ENCODE results near the gene SSX2IP. TPM values are rescaled to one million over a fixed set of nuclear protein-coding genes. Genes with fewer than 3 reads are reported as not detected.

The SSX2IP gene
- total and polyA plus RNA-seq, 9 of the 15 experiments (the other 6 are each of a cell fraction or from before 2014, with no cell fraction given): 20.6 to 96.7 (median 61.7) TPM

GRCh38 chr1:84688463-84689061 is 1.7 kb downstream of the SSX2IP start (continued):
- TF ChIP-seq SMARCE1 (IDR thresholded peaks at IDR 0.05): peak; percentile 93
- no peak for TF ChIP-seq FOXJ3 (CRISPR knock-in tag; IDR thresholded peaks at IDR 0.05)
- no peak for TF ChIP-seq KHSRP (IDR thresholded peaks at IDR 0.05)
- peak; percentile 57 for TF ChIP-seq NFE2 (IDR thresholded peaks at IDR 0.05; ENCODE audit: low read depth)
- TF ChIP-seq, protein P1, sequence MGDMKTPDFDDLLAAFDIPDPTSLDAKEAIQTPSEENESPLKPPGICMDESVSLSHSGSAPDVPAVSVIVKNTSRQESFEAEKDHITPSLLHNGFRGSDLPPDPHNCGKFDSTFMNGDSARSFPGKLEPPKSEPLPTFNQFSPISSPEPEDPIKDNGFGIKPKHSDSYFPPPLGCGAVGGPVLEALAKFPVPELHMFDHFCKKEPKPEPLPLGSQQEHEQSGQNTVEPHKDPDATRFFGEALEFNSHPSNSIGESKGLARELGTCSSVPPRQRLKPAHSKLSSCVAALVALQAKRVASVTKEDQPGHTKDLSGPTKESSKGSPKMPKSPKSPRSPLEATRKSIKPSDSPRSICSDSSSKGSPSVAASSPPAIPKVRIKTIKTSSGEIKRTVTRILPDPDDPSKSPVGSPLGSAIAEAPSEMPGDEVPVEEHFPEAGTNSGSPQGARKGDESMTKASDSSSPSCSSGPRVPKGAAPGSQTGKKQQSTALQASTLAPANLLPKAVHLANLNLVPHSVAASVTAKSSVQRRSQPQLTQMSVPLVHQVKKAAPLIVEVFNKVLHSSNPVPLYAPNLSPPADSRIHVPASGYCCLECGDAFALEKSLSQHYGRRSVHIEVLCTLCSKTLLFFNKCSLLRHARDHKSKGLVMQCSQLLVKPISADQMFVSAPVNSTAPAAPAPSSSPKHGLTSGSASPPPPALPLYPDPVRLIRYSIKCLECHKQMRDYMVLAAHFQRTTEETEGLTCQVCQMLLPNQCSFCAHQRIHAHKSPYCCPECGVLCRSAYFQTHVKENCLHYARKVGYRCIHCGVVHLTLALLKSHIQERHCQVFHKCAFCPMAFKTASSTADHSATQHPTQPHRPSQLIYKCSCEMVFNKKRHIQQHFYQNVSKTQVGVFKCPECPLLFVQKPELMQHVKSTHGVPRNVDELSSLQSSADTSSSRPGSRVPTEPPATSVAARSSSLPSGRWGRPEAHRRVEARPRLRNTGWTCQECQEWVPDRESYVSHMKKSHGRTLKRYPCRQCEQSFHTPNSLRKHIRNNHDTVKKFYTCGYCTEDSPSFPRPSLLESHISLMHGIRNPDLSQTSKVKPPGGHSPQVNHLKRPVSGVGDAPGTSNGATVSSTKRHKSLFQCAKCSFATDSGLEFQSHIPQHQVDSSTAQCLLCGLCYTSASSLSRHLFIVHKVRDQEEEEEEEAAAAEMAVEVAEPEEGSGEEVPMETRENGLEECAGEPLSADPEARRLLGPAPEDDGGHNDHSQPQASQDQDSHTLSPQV (IDR thresholded peaks at IDR 0.05): peak; percentile 62
- no peak for TF ChIP-seq ZNF507 (tag; conservative IDR thresholded peaks at IDR 0.05)
- TF ChIP-seq ZSCAN29 (IDR thresholded peaks at IDR 0.05): no peak; the same call in none of the 2 replicates
- TF ChIP-seq TBL1XR1 (IDR thresholded peaks at IDR 0.05; ENCODE audit: low read length in 2 of 2): peak in 1 of 2 experiments; percentile 84; a peak in 2 of 4 replicates
- TF ChIP-seq ZNF780A (CRISPR knock-in tag; IDR thresholded peaks at IDR 0.05): no peak
- TF ChIP-seq NFIX (CRISPR knock-in tag; IDR thresholded peaks at IDR 0.05; ENCODE audit: low read depth): no peak
- TF ChIP-seq, protein P2, sequence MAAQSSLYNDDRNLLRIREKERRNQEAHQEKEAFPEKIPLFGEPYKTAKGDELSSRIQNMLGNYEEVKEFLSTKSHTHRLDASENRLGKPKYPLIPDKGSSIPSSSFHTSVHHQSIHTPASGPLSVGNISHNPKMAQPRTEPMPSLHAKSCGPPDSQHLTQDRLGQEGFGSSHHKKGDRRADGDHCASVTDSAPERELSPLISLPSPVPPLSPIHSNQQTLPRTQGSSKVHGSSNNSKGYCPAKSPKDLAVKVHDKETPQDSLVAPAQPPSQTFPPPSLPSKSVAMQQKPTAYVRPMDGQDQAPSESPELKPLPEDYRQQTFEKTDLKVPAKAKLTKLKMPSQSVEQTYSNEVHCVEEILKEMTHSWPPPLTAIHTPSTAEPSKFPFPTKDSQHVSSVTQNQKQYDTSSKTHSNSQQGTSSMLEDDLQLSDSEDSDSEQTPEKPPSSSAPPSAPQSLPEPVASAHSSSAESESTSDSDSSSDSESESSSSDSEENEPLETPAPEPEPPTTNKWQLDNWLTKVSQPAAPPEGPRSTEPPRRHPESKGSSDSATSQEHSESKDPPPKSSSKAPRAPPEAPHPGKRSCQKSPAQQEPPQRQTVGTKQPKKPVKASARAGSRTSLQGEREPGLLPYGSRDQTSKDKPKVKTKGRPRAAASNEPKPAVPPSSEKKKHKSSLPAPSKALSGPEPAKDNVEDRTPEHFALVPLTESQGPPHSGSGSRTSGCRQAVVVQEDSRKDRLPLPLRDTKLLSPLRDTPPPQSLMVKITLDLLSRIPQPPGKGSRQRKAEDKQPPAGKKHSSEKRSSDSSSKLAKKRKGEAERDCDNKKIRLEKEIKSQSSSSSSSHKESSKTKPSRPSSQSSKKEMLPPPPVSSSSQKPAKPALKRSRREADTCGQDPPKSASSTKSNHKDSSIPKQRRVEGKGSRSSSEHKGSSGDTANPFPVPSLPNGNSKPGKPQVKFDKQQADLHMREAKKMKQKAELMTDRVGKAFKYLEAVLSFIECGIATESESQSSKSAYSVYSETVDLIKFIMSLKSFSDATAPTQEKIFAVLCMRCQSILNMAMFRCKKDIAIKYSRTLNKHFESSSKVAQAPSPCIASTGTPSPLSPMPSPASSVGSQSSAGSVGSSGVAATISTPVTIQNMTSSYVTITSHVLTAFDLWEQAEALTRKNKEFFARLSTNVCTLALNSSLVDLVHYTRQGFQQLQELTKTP (IDR thresholded peaks at IDR 0.05; ENCODE audit: low read depth in 1 of 2, partially characterized antibody in 2 of 2): peak; percentile 56 to 71
- no peak for TF ChIP-seq ZSCAN32 (CRISPR knock-in tag; IDR thresholded peaks at IDR 0.05)
- peak; percentile 34; the same call in 1 of the 2 replicates for TF ChIP-seq ELF4 (CRISPR knock-in tag; IDR thresholded peaks at IDR 0.05)
- peak; percentile 75; the same call in 1 of the 2 replicates for TF ChIP-seq EHMT2 (IDR thresholded peaks at IDR 0.05)
- no peak for TF ChIP-seq DMBX1 (CRISPR knock-in tag; IDR thresholded peaks at IDR 0.05; ENCODE audit: borderline replicate concordance)
- peak; percentile 92 for TF ChIP-seq SMAD1 (IDR thresholded peaks at IDR 0.05; ENCODE audit: low read depth, low read length, partially characterized antibody)
- TF ChIP-seq ASH1L (IDR thresholded peaks at IDR 0.05; ENCODE audit: borderline replicate concordance, low read depth, partially characterized antibody): no peak
- TF ChIP-seq, protein P3, sequence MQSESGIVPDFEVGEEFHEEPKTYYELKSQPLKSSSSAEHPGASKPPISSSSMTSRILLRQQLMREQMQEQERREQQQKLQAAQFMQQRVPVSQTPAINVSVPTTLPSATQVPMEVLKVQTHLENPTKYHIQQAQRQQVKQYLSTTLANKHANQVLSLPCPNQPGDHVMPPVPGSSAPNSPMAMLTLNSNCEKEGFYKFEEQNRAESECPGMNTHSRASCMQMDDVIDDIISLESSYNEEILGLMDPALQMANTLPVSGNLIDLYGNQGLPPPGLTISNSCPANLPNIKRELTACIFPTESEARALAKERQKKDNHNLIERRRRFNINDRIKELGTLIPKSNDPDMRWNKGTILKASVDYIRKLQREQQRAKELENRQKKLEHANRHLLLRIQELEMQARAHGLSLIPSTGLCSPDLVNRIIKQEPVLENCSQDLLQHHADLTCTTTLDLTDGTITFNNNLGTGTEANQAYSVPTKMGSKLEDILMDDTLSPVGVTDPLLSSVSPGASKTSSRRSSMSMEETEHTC (IDR thresholded peaks at IDR 0.05): no peak

All from K562 (cell line).